A549 (cell line): Measurements from ENCODE around the gene DTX4. TPM values are rescaled to one million over a fixed set of nuclear protein-coding genes. Genes with fewer than 3 reads are reported as not detected.

Source experiments
- ATAC-seq, 2 experiments: fragments of 200-7000 bp in 1 of 2; fragments of >200 bp in 1 of 2; cut with Nextera tagmentation in 1 of 2; cut with Tn5 transposase in 1 of 2; 3 replicates each; pipeline versions ENCODE4 v1.8.0 to v1.9.1; 2018 to 2020; ENCODE audit warnings: mild to moderate bottlenecking in 1 of 2, moderate library complexity in 1 of 2
- CTCF ChIA-PET: fragments of 300-600 bp; sonication (Branson Sonifier 250); formaldehyde crosslinking; extraction: SDS; loops from one replicate; lab custom pipeline; 2021; ENCODE audit warnings: antibody characterized with exemption, inconsistent platforms; lab: Yijun Ruan, JAX
- POLR2A ChIA-PET: fragments of 350-600 bp; formaldehyde crosslinking; extraction: SDS; loops from one replicate; lab custom pipeline; 2021; ENCODE audit warnings: antibody characterized with exemption, inconsistent platforms; lab: Yijun Ruan, JAX
- DNase-seq, 2 experiments: peaks; one replicate each; pipeline versions ENCODE4 v3.0.0 to v3.0.0-alpha.2; 2011 to 2016; ENCODE audit warnings: low read depth in 1 of 2, low spot score in 1 of 2
- FAIRE-seq: peaks from 2 replicates; lab custom pipeline; 2011; peaks lifted over from hg19 to GRCh38; lab: Jason Lieb, UNC
- H3K27ac ChIP-seq, 2 experiments: fragments of >200 bp; sonication (Bioruptor Twin); formaldehyde crosslinking; 3 replicates each; pipeline ENCODE4 v1.5.1; 2016 to 2017
- H3K4me1 ChIP-seq: fragments of >200 bp; sonication (Bioruptor Twin); formaldehyde crosslinking; 3 replicates; pipeline ENCODE4 v1.6.1; 2016
- H3K4me2 ChIP-seq: fragments of >200 bp; sonication (Bioruptor Twin); formaldehyde crosslinking; 3 replicates; pipeline ENCODE4 v1.6.1; 2016
- H3K4me3 ChIP-seq: fragments of >200 bp; sonication (Bioruptor Twin); formaldehyde crosslinking; 3 replicates; pipeline ENCODE4 v1.5.1; 2016
- H3K9me3 ChIP-seq: fragments of >200 bp; sonication (Bioruptor Twin); formaldehyde crosslinking; 3 replicates; pipeline ENCODE4 v1.6.1; 2016
- ATOH8 ChIP-seq: fragments of 250-450 bp; sonication (Bioruptor Pico); IDR thresholded peaks from 2 replicates; pipeline ENCODE4 v1.5.0; 2020; ENCODE audit warnings: low read depth, mild to moderate bottlenecking, moderate library complexity
- CEBPB ChIP-seq, 2 experiments: fragments of >200 bp in 1 of 2; sonication (Bioruptor Twin) in 1 of 2; formaldehyde crosslinking in 1 of 2; IDR thresholded peaks; 2 replicates each; pipeline ENCODE4 v1.6.1; 2012 to 2016
- EP300 ChIP-seq, 2 experiments: fragments of >200 bp; sonication (Bioruptor Twin); formaldehyde crosslinking; IDR thresholded peaks; 2 replicates in 1 of 2; 3 replicates in 1 of 2; pipeline ENCODE4 v1.6.1; 2016 to 2017
- FOSB ChIP-seq: fragments of 250-450 bp; sonication (Bioruptor Pico); IDR thresholded peaks from 2 replicates; pipeline ENCODE4 v1.5.0; 2020; ENCODE audit warnings: mild to moderate bottlenecking, moderate library complexity
- FOXS1 ChIP-seq: fragments of 250-450 bp; sonication (Bioruptor Pico); IDR thresholded peaks from 2 replicates; pipeline ENCODE4 v1.5.0; 2020; ENCODE audit warnings: mild to moderate bottlenecking, moderate library complexity
- HDAC2 ChIP-seq: fragments of 200-600 bp; sonication (generic); IDR thresholded peaks from 2 replicates; pipeline ENCODE4 v1.6.1; 2016
- HES2 ChIP-seq: fragments of >200 bp; sonication (Bioruptor Twin); formaldehyde crosslinking; IDR thresholded peaks from 2 replicates; pipeline ENCODE4 v1.6.1; 2016
- HEYL ChIP-seq: fragments of 250-450 bp; sonication (Bioruptor Pico); IDR thresholded peaks from 2 replicates; pipeline ENCODE4 v1.8.0; 2021; ENCODE audit warnings: mild to moderate bottlenecking, moderate library complexity
- HMGXB4 ChIP-seq: fragments of 250-450 bp; sonication (Bioruptor Pico); IDR thresholded peaks from 2 replicates; pipeline ENCODE4 v1.5.0; 2021; ENCODE audit warnings: mild to moderate bottlenecking, moderate library complexity, borderline replicate concordance
- HOXA7 ChIP-seq: fragments of 250-450 bp; sonication (Bioruptor Pico); IDR thresholded peaks from 2 replicates; pipeline ENCODE4 v1.5.0; 2020; ENCODE audit warnings: mild to moderate bottlenecking, moderate library complexity
- JUNB ChIP-seq: fragments of >200 bp; sonication (Bioruptor Twin); formaldehyde crosslinking; IDR thresholded peaks from 2 replicates; pipeline ENCODE4 v1.6.1; 2016
- MAZ ChIP-seq: fragments of 150-350 bp; IDR thresholded peaks from 2 replicates; pipeline ENCODE4 v1.6.1; 2014; ENCODE audit warnings: antibody characterized with exemption, low read depth, low read length, borderline replicate concordance
- MYC ChIP-seq: IDR thresholded peaks from 2 replicates; pipeline ENCODE4 v1.6.1; 2012; ENCODE audit warnings: mild to moderate bottlenecking, inconsistent platforms, low read length, improper control_type of control experiment, borderline replicate concordance
- NFE2L2 ChIP-seq: fragments of 150-350 bp; conservative IDR thresholded peaks from 2 replicates; pipeline ENCODE4 v1.6.1; 2014; ENCODE audit warnings: low read length
- PBX3 ChIP-seq: IDR thresholded peaks from 2 replicates; pipeline ENCODE4 v1.6.1; 2012
- POLR2A ChIP-seq: IDR thresholded peaks from 2 replicates; pipeline ENCODE4 v1.6.1; 2012; ENCODE audit warnings: mild to moderate bottlenecking, low read length
- POLR2AphosphoS2 ChIP-seq: conservative IDR thresholded peaks from 2 replicates; pipeline ENCODE4 v1.6.1; 2012; ENCODE audit warnings: low read length, improper control_type of control experiment, inconsistent platforms
- REST ChIP-seq: fragments of 200-600 bp; sonication (generic); IDR thresholded peaks from 2 replicates; pipeline ENCODE4 v1.6.1; 2016; ENCODE audit warnings: antibody characterized with exemption, mild to moderate bottlenecking, moderate library complexity
- TFCP2L1 ChIP-seq: fragments of 250-450 bp; sonication (Bioruptor Pico); IDR thresholded peaks from 2 replicates; pipeline ENCODE4 v1.5.0; 2021; ENCODE audit warnings: mild to moderate bottlenecking
- ZC3H11A ChIP-seq: fragments of 450-650 bp; IDR thresholded peaks from 2 replicates; pipeline ENCODE4 v1.6.1; 2014; ENCODE audit warnings: antibody characterized with exemption, mild to moderate bottlenecking
- ZSCAN20 ChIP-seq: fragments of 250-450 bp; sonication (Bioruptor Pico); IDR thresholded peaks from 2 replicates; pipeline ENCODE4 v1.8.0; 2022; ENCODE audit warnings: mild to moderate bottlenecking, moderate library complexity
- WGBS: methylation state at CpG from one replicate; pipeline ENCODE4 v1.1.6; 2017; ENCODE audit errors: missing lambda C conversion rate; 5-methylcytosine and 5-hydroxymethylcytosine counted together
- polyA plus RNA-seq, 4 experiments: library from polyadenylated mRNA; depleted of rRNA in 3 of 4; stranded (reverse); fragments of >200 nt; fragmentation: RNase III in 1 of 4; extraction: RNeasy Plus Mini Kit Qiagen cat#74134 plus additional on column Dnase treatment in 1 of 4; gene quantifications; 2 replicates in 3 of 4; 3 replicates in 1 of 4; pipeline ENCODE4 v1.2.3, GENCODE V29; 2011 to 2017

The DTX4 gene
- polyA plus RNA-seq, 2 of the 4 experiments (the other 2 are of a cell fraction): 0.97 to 3.1 TPM

- TF ChIP-seq MYC (no peak), ATOH8 (CRISPR knock-in tag) (no peak), NFE2L2 (no peak), HDAC2 (no peak), ZSCAN20 (CRISPR knock-in tag) (no peak), HMGXB4 (CRISPR knock-in tag) (no peak), FOXS1 (CRISPR knock-in tag) (no peak), HOXA7 (CRISPR knock-in tag) (no peak), POLR2A (no peak), POLR2AphosphoS2 (no peak)
- H3K4me1 ChIP-seq: peaks cover 30% of the 10 kb centered on the region
- H3K9me3 ChIP-seq: no peaks in the 10 kb centered on the region
- H3K4me2 ChIP-seq: no peak overlapping the region
- CTCF ChIA-PET: interaction anchor here (0.6 to 9.8 kb wide), 4 partner anchors 10 to 40 kb away, joined by 3 to 161 read pairs (median 12); no protein-coding TSS in a partner anchor
- DNase-seq: no peak
- no peak overlapping the region for H3K4me3 ChIP-seq
- WGBS: 86% methylated on average over 7 of the region's 7 CpGs
- H3K27ac ChIP-seq: no peak overlapping the region
- POLR2A ChIA-PET: no interaction called here
- ATAC-seq: no peak
- no peak for FAIRE-seq
These were observed 4.4 kb downstream of the DTX4 start for GRCh38 chr11:59176330-59176729.

- FAIRE-seq: no peak
- ChIA-PET POLR2A (no interaction called here), CTCF (interaction anchor here (0.9 to 9.8 kb wide), 3 partner anchors 8 to 28 kb away, joined by 3 to 161 read pairs (median 22); no protein-coding TSS in a partner anchor)
- TF ChIP-seq MAZ (no peak), TFCP2L1 (CRISPR knock-in tag) (no peak), EP300 (IDR thresholded peaks at IDR 0.05) (no peak), HES2 (no peak), HMGXB4 (CRISPR knock-in tag) (no peak), PBX3 (no peak), HEYL (no peak)
- DNase-seq: no peak
- Histone ChIP-seq H3K4me3 (no peak overlapping the region), H3K27ac (no peak overlapping the region), H3K9me3 (no peaks in the 10 kb centered on the region), H3K4me1 (peaks cover 23% of the 10 kb centered on the region), H3K4me2 (no peak overlapping the region)
- no peak for ATAC-seq
These were observed 6.5 kb downstream of the DTX4 start for GRCh38 chr11:59178402-59178801.

GRCh38 chr11:59179121-59179520 is 7.2 kb downstream of the DTX4 start:
- ChIA-PET CTCF (interaction anchor here (5.4 kb wide), 1 partner anchor 7 kb away, joined by 35 read pairs; the partner anchor contains the start of gene DTX4), POLR2A (no interaction called here)
- H3K4me2 ChIP-seq: no peak overlapping the region
- WGBS: 81% methylated on average over 2 of the region's 2 CpGs
- no peak overlapping the region for H3K27ac ChIP-seq
- DNase-seq (no peak), ATAC-seq (no peak), FAIRE-seq (no peak)
- no peaks in the 10 kb centered on the region for H3K9me3 ChIP-seq
- no peak overlapping the region for H3K4me3 ChIP-seq
- no peak for TF ChIP-seq CEBPB (IDR thresholded peaks at IDR 0.05)
- TF ChIP-seq JUNB: no peak
- no peak for TF ChIP-seq ZC3H11A
- no peak for TF ChIP-seq REST
- TF ChIP-seq FOXS1 (CRISPR knock-in tag): no peak
- TF ChIP-seq HES2: no peak
- no peak for TF ChIP-seq FOSB (CRISPR knock-in tag)
- peaks cover 16% of the 10 kb centered on the region for H3K4me1 ChIP-seq
